ENCODE data around the gene PDE4B. TPM values are rescaled to one million over a fixed set of nuclear protein-coding genes. Genes with fewer than 3 reads are reported as not detected.

PDE4B gene
- total RNA-seq: 10 to 100 TPM; 12.0 to 59.0 TPM
- long read RNA-seq, transcript PDE4B-203 (10 exons, 3,982 nt): major isoform, 10 of 28 reads
- long read RNA-seq, partial matches to known transcripts: 15 of 28 reads
- long read RNA-seq, other reads (novel, unspliced or antisense): 3 of 28 reads

- DNase-seq (peak; percentile 21), ATAC-seq (peak; percentile 50 to 64)
- intact Hi-C loops (cut with DNase I): no loop called here
Observed at GRCh38 chr1:65792669-65793358, at the start of gene PDE4B. PDE4B (plus strand) TSS chr1:65792895.

GRCh38 chr1:65744731-65745130 lies 48.0 kb upstream of the PDE4B start:
- intact Hi-C loops (cut with DNase I): no loop called here
- ATAC-seq (no peak), DNase-seq (no peak)

DNA sequence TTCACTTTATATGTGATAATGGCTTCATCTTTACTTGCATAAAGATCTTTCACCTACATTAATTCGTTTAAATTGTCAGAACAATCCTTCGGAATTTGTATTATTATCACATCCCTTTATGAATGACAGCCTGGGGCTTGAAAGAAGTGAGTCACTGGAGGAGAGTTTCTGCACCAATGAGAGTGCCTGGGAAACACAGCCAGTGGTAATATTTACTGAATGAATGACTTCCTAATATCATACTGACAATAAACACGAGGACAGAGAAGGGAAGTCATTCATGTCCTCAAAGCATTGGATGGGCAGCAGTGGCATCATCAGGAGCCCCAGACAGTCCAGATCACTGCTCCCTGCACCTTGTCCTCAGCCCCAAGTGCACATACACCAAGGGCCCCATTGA lies 40.7 kb upstream of the PDE4B start:
- DNase-seq: no peak
- intact Hi-C loops (cut with DNase I): no loop called here
- no peak for ATAC-seq

GRCh38 chr1:65756616-65757015 lies 36.1 kb upstream of the PDE4B start:
- no peak for DNase-seq
- no peak for ATAC-seq
- intact Hi-C loops (cut with DNase I): no loop called here

DNA sequence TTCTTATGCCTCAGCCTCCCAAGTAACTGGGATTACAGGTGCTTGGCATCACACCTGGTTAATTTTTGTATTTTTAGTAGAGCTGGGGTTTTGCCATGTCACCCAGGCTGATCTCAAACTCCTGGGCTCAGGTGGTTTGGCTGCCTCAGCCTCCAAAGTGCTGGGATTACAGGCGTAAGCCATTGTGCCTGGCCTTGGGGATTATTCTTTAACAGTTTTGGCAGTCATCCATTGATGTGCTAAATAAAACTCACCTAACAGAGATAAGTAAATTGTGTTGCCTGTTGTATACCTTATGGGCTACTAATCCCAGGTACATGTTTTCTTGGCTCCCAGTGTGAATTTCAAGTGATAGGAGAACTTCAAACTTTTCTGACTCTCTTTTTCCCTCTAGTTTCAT lies 35.2 kb upstream of the PDE4B start:
- ATAC-seq (no peak), DNase-seq (no peak)
- intact Hi-C loops (cut with DNase I): no loop called here

DNA sequence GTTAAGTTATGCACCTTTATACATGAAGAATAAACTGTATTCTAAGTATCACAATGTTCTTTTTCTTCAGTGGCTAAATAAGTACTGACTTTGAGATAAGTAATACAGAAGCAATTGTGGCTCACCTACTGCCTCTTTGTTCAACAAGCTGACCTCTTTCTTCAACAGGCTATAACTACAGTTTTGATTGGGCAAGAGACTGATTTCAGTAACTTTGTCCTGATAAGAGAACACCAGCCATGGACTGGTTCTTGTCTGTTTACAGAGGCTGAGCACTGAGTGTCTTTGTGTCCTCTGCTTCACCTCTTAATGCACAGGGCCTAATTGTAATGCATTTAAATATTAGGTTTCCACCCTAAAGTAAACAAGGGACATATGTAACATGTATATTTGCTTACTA lies 34.6 kb upstream of the PDE4B start:
- no peak for DNase-seq
- ATAC-seq: no peak
- intact Hi-C loops (cut with DNase I): no loop called here

- ATAC-seq: no peak
- intact Hi-C loops (cut with DNase I): no loop called here
- no peak for DNase-seq
Observed at GRCh38 chr1:65759516-65759915, 33.2 kb upstream of the PDE4B start.

DNA sequence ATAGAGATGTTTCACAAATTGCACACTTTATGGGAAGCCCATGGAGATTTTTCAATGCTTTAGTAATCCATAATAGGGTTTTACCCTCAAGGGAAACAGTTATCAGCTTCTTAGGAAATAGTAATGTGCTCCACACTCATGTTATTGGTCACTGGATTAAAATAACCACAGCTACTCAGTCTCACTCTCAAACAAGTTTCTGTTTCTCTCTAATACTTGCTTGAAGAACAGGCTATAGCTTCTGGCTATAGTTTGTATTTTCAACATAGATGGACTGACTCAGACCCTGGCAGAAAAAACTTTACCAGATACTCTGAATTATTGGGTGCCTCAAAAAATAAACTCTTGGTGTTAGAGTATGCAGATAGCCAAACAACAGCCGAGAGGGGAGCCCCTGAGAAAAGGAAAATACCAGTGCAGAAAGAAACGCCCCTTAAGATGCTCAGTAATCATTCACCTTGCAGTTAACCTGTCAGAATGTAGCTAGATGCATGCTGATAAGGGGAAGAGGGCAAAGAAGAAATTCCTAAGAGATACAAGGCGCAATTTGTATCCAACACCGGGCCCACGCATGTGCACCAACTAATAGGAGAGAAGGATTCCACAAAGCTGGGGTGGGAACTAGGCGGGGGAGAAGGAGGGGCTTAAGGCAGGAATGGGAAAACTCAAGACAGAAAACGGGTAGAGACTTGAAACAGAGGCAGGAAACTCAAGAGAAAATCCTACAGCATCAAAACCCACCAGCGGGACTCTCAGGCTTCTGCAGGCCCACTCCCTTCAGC lies 30.4 kb upstream of the PDE4B start:
- intact Hi-C loops (cut with DNase I): no loop called here
- no peak for DNase-seq
- no peak for ATAC-seq

- no peak for ATAC-seq
- no peak for DNase-seq
- intact Hi-C loops (cut with DNase I): no loop called here
Observed at GRCh38 chr1:65764052-65764451, 28.6 kb upstream of the PDE4B start.

GRCh38 chr1:65765631-65766030 lies 27.1 kb upstream of the PDE4B start:
- intact Hi-C loops (cut with DNase I): no loop called here
- ATAC-seq: no peak
- no peak for DNase-seq

- DNase-seq: no peak
- intact Hi-C loops (cut with DNase I): no loop called here
- no peak for ATAC-seq
Observed at GRCh38 chr1:65769636-65770035, 23.1 kb upstream of the PDE4B start.

DNA sequence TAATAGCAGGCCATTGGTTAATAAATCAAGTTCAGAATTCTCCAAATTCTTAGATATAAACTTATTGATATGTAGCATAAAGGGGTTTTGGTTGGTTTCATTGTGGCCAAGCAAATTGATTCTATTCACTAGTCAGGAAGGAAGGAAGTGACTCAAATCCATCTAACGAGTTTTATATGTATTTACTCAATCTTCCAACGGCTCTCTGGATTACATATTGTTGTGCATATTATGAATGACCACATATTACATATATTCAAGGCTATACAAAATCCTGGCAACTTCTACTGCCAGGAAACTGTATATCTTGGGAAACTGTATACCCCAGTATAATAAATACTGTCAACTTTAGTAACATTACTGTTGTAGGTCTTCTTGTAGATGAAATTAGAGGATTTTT lies 20.1 kb upstream of the PDE4B start:
- ATAC-seq (no peak), DNase-seq (no peak)
- intact Hi-C loops (cut with DNase I): no loop called here

DNA sequence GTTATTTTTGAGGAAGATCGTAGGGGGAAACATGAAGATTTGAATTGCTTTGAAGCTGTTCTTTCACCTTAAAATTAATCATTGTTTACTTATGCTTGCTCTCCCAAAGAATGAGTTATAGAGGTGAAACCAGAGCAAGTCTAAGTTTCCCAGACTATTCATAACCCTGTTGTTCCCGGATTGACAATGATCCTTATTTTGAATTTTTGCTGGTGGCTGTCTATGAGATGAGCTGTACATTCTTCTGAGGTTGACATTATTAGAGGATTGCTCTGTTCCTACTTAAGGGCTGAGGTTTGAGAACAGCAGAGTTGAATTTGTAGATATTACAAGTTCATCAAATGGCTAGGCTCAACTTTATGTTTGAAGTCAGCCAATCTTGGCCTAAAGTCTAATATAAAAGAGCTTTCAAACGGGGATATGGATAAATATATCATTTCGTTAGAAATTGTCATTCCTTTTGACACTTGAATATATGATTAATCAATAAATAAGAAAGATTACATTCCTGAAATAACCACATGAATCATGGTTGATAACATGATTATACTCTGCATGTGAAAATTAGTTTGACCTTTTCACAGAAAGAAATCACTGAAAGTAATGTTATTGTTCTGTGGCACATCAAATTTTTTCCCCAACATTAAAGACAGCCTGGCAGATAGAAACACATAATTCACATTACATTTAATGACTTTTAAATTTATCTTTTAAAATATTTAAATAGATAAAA lies 19.1 kb upstream of the PDE4B start:
- ATAC-seq: no peak
- intact Hi-C loops (cut with DNase I): no loop called here
- no peak for DNase-seq

DNA sequence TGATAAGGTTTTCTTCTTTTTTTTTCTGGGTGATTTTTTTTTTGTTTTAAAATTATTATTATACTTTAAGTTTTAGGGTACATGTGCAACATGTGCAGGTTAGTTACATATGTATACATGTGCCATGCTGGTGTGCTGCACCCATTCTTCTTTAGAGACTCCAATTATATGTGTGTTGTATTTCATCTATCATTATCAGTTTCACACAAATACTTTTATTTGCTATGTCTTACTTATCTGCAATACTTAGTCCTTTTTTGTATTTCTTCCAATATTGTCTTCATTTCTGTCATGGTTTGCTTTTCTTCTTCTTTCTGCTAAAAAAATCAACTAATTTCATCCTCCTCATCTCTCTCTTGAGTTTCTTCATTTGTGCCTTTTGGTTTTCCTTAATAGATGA lies 3.9 kb upstream of the PDE4B start:
- intact Hi-C loops (cut with DNase I): no loop called here
- no peak for DNase-seq
- ATAC-seq: no peak

DNA sequence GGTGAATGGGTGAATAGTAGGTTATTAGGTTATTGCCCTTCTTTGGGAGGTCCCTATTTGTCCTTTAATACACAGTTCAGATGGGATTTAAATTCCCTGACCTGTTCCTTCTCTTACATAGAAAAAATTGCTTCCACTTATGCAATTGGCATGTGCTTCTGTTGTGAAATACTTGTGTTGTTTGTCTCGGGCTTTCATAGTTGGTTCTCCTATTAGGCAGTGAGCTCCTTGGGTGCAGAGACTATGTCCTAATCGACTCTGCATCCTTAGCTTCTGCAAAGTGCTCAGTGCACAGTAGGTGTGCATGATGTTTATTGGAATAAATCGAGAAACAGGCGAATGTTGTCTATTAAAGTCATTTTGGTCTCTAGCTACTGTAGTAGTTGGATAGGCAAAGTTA lies 1.3 kb upstream of the PDE4B start:
- ATAC-seq: peak in 1 of 2 donors; percentile 58
- no peak for DNase-seq
- intact Hi-C loops (cut with DNase I): no loop called here

DNA sequence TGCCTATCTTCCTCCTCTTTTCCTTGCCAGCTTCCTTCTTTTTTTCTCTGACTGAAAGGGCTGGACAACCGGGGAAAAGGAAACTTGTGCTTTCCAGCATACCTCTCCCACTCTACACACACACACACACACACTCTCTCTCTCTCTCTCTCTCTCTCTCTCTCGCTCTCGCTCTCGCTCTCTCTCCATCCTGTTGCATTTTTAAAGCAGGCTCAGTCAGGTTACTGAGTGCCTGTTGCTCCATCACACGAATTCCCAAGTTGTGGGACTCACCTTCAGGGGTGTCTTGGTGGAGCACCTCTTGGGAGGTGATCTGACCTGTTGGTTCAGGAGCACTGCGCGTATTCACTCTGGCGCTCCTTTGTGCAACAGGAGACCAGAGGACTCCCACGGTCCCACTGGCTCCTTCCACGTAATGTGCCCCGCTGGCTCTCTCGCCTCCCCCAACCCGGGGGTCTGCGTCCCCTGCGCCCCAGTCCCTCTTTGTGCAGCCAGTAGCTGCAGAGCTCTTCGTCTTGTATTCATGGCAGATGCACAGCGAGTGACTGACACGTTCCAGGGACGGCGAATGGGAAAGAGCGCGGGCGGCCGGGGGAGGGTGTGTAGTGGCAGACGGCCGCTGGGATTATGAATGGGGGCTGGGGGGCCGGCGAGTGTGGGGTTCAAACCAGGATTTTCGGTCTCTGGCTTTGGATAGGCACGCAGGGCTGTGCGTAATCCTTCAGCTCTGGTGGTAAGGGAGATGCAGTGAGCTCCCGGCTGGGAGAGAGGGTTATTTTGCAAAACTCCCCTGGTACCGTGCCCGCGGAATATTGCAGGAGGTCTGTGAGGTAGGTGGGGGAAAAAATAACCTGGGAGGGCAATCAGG lies 660 bp upstream of the PDE4B start:
- no peak for DNase-seq
- intact Hi-C loops (cut with DNase I): no loop called here
- peak in 1 of 2 donors; percentile 36 for ATAC-seq

DNA sequence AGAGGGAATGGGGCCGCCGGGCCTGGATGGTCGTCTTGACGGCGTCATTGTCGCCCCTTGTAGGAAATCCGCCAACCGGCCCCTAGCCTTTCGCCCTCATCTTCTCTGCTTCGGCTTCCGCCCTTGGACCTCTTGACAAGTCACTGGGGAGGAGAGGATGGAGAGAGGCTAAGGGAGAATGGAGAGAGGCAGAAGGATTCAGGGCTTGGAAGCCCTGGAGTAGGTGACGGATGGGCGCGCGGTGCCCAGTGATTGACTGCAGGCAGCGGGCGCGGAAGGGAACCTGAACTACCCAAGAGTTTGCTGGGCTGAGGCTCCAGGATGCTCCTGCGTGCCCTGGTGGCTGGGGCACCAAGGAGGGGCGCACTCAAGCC lies 651 bp downstream of the PDE4B start:
- intact Hi-C loops (cut with DNase I): no loop called here
- DNase-seq (peak; percentile 16), ATAC-seq (peak in 1 of 2 donors; percentile 12)

DNA sequence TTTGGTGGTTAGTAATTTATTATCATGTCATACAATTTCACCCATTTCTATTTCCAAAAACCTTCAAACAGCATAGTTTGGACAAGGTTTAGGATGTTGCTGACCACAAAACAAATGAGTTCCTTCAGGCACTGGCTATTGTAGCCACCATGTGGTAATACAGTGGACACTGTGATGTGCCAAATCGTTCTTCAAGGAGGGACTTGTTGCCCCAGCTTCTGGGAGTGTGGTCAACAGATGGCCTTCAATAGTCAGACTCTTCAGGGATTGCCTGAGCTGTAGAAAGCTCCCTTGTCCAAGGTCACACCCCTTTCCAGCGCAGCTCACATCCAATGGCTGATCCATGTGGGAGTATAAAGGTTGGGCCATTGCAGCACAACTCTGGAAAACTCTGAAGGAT lies 2.6 kb downstream of the PDE4B start:
- DNase-seq: no peak
- intact Hi-C loops (cut with DNase I): no loop called here
- ATAC-seq: no peak

GRCh38 chr1:65799601-65800000 lies 6.9 kb downstream of the PDE4B start:
- DNase-seq (no peak), ATAC-seq (no peak)
- intact Hi-C loops (cut with DNase I): no loop called here
